K562 (cell line): ENCODE measurements around the gene TBC1D17. TPM values are rescaled to one million over a fixed set of nuclear protein-coding genes. Genes with fewer than 3 reads are reported as not detected.

Experiments
- ATF4 ChIP-seq: fragments of 450-650 bp; formaldehyde crosslinking; IDR thresholded peaks from 2 replicates; pipeline ENCODE4 v1.4.0; 2022; ENCODE audit warnings: mild to moderate bottlenecking, moderate library complexity
- CCNT2 ChIP-seq: IDR thresholded peaks from 2 replicates; pipeline ENCODE4 v1.6.1; 2011; ENCODE audit warnings: borderline replicate concordance, low read depth, mild to moderate bottlenecking, moderate library complexity, mixed read lengths, low read length; ENCODE audit not compliant: insufficient read length; ENCODE audit errors: extremely low read depth
- CEBPB ChIP-seq: fragments of 450-650 bp; IDR thresholded peaks from 2 replicates; pipeline ENCODE4 v1.6.1; 2016; ENCODE audit warnings: missing genetic modification characterization, missing compliant biosample characterization
- GATAD2A ChIP-seq: fragments of 450-650 bp; IDR thresholded peaks from 2 replicates; pipeline ENCODE4 v1.6.1; 2017
- JUNB ChIP-seq: fragments of 450-650 bp; formaldehyde crosslinking; conservative IDR thresholded peaks from 2 replicates; pipeline ENCODE4 v1.4.0; 2020; ENCODE audit warnings: mild to moderate bottlenecking
- L3MBTL2 ChIP-seq: fragments of 450-650 bp; IDR thresholded peaks from 2 replicates; pipeline ENCODE4 v1.6.1; 2016; ENCODE audit warnings: mild to moderate bottlenecking, moderate library complexity
- MXI1 ChIP-seq: IDR thresholded peaks from 2 replicates; pipeline ENCODE4 v1.6.1; 2011; ENCODE audit warnings: low read depth, mild to moderate bottlenecking, improper control_type of control experiment, low read length
- STAT5A ChIP-seq: IDR thresholded peaks from 2 replicates; pipeline ENCODE4 v1.6.1; 2012; ENCODE audit warnings: low read length, inconsistent platforms, borderline replicate concordance
- TARDBP ChIP-seq: fragments of 450-650 bp; IDR thresholded peaks from 2 replicates; pipeline ENCODE4 v1.6.1; 2016
- TCFL5 ChIP-seq: fragments of 250-450 bp; sonication (Bioruptor Pico); conservative IDR thresholded peaks from 2 replicates; pipeline ENCODE4 v1.6.1; 2021; ENCODE audit warnings: mild to moderate bottlenecking, moderate library complexity, matching md5 sums
- VEZF1 ChIP-seq: fragments of 200-800 bp; sonication (Bioruptor generic); IDR thresholded peaks from 2 replicates; pipeline ENCODE4 v1.6.1; 2017; ENCODE audit warnings: missing genetic modification characterization, missing compliant biosample characterization
- ZNF324 ChIP-seq: fragments of 250-450 bp; sonication (Bioruptor Pico); IDR thresholded peaks from 2 replicates; pipeline ENCODE4 v1.4.0; 2020; ENCODE audit warnings: mild to moderate bottlenecking
- ZNF583 ChIP-seq: fragments of 250-450 bp; sonication (Bioruptor Pico); IDR thresholded peaks from 2 replicates; pipeline ENCODE4 v1.4.0; 2020
- ZNF609 ChIP-seq: sonication (generic); formaldehyde crosslinking; IDR thresholded peaks from 2 replicates; pipeline ENCODE4 v1.8.1; 2023; ENCODE audit warnings: missing genetic modification reagents, mild to moderate bottlenecking, borderline replicate concordance
- polyA plus RNA-seq, 8 experiments: library from polyadenylated mRNA; depleted of rRNA in 4 of 8; stranded (reverse) in 5 of 8; unstranded in 3 of 8; fragments of >200 nt; fragmentation: Nextera tagmentation in 2 of 8; fragmentation: Illumina TruSeq in 1 of 8; extraction: Ambion mirVana in 2 of 8; extraction: Trizol in 1 of 8; gene quantifications; 2 replicates each; pipeline versions ENCODE4 v1.2.1 to v1.2.3, GENCODE V29; 2011 to 2014; ENCODE audit warnings: inconsistent platforms in 1 of 8, missing spikeins in 1 of 8
- total RNA-seq, 7 experiments: library from RNA; depleted of rRNA in 6 of 7; stranded (reverse); fragments of >200 nt in 6 of 7; fragmentation: Illumina TruSeq in 2 of 7; extraction: Trizol in 2 of 7; gene quantifications; 2 replicates each; pipeline versions ENCODE4 v1.2.1 to v1.2.3, GENCODE V29; 2011 to 2021; ENCODE audit warnings: low replicate concordance in 1 of 7
- TF ChIP-seq, protein P1 (sequence below): fragments of 250-450 bp; sonication (Bioruptor Pico); IDR thresholded peaks from 2 replicates; pipeline ENCODE4 v1.8.0; 2022; ENCODE audit warnings: moderate library complexity, mild to moderate bottlenecking, inconsistent platforms
- TF ChIP-seq, protein P2 (sequence below): IDR thresholded peaks from 2 replicates; pipeline ENCODE4 v1.6.1; 2011; ENCODE audit not compliant: insufficient read length; ENCODE audit errors: extremely low read depth
- TF ChIP-seq, protein P3 (sequence below): fragments of 450-650 bp; conservative IDR thresholded peaks from 2 replicates; pipeline ENCODE4 v1.6.1; 2016; ENCODE audit warnings: missing genetic modification characterization, low read depth, mild to moderate bottlenecking, missing compliant biosample characterization, moderate library complexity

Gene TBC1D17
- total and polyA plus RNA-seq, 9 of the 15 experiments (the other 6 are each of a cell fraction or from before 2014, with no cell fraction given) = 0.42 to 16.0 (median 3.8) TPM

GRCh38 chr19:49929611-49930482 is 52.3 kb downstream of the TBC1D17 start (continued):
- TF ChIP-seq, protein P1, sequence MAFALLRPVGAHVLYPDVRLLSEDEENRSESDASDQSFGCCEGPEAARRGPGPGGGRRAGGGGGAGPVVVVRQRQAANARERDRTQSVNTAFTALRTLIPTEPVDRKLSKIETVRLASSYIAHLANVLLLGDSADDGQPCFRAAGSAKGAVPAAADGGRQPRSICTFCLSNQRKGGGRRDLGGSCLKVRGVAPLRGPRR (CRISPR knock-in tag) = no peak
- no peak for TF ChIP-seq GATAD2A
- peak; percentile 41; the same call in 1 of the 2 replicates for TF ChIP-seq MXI1
- TF ChIP-seq L3MBTL2 = peak; percentile 69; the same call in 1 of the 2 replicates
- TF ChIP-seq ZNF324 = peak; percentile 55; the same call in 1 of the 2 replicates
- TF ChIP-seq ATF4 = peak; percentile 52; the same call in 1 of the 2 replicates
- no peak for TF ChIP-seq TARDBP
- TF ChIP-seq CEBPB (tag) = no peak
- no peak for TF ChIP-seq ZNF609 (CRISPR knock-in tag)
- TF ChIP-seq TCFL5 = no peak
- peak; percentile 74 for TF ChIP-seq VEZF1
- TF ChIP-seq, protein P2, sequence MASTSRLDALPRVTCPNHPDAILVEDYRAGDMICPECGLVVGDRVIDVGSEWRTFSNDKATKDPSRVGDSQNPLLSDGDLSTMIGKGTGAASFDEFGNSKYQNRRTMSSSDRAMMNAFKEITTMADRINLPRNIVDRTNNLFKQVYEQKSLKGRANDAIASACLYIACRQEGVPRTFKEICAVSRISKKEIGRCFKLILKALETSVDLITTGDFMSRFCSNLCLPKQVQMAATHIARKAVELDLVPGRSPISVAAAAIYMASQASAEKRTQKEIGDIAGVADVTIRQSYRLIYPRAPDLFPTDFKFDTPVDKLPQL = peak; percentile 58
- TF ChIP-seq, protein P3, sequence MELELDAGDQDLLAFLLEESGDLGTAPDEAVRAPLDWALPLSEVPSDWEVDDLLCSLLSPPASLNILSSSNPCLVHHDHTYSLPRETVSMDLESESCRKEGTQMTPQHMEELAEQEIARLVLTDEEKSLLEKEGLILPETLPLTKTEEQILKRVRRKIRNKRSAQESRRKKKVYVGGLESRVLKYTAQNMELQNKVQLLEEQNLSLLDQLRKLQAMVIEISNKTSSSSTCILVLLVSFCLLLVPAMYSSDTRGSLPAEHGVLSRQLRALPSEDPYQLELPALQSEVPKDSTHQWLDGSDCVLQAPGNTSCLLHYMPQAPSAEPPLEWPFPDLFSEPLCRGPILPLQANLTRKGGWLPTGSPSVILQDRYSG (tag) = peak; percentile 28; the same call in 1 of the 2 replicates
- no peak for TF ChIP-seq STAT5A
- no peak for TF ChIP-seq JUNB (CRISPR knock-in tag)
- TF ChIP-seq ZNF583 (CRISPR knock-in tag) = no peak
- peak; percentile 11 for TF ChIP-seq CCNT2
